SKM-1 (cell line): ENCODE data around the gene ZNF407.

Experiments
- DNase-seq: peaks from one replicate; lab custom pipeline; 2025; ENCODE audit not compliant: unreplicated experiment; lab: John Stamatoyannopoulos, UW

ZNF407 gene

DNA sequence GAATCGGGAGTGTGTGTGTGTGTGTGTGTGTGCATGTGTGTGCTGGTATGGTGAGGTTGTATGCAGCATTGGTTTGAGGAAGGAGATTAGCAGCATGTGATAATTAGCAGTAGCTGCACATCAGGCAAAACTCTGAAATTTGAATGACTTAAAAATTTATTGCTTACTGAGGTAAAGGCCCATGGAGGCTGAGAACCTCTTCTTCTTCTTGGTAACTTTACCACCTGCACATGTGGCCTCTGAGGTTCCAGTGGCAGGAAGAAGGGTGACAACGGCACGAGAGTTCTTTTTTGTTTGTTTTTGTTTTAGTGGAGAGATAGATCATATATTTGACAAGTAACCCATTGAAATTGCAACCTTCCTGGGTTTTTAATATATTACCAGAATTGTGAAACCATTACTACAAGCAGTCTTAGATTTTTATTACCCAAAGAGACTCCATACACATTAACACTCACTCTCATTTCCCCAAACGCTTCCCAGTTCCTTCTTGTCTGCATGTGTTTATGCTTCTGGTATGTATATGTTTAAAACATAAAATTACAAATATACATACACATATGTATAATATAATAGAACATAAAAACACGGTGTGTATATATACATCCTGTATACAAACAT lies 319.2 kb downstream of the ZNF407 start:
- no peak for DNase-seq

DNA sequence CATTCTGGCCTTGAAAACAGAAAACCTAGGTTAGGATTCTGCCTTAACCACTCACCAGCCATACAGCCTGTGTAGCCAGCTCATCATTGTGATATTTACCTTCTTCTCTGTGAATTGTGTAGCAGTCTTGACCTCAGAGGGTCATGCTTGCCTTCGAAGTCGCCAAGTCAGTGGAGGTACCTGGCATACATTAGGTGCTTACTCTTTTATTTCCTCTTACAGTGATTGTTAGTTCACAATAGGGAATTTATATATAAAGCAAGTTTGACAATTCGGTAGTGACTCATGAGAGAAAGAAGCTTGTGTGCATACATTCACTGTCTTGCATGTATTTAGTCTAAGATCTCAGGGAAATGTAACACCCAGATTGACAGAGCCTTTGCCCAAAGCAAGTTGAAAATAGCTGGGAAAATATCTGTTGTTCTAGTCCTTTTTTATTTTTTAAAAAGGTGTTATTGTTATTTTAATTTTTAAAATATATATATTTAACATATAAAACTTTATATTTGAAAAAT lies 320.7 kb downstream of the ZNF407 start:
- DNase-seq: no peak

DNA sequence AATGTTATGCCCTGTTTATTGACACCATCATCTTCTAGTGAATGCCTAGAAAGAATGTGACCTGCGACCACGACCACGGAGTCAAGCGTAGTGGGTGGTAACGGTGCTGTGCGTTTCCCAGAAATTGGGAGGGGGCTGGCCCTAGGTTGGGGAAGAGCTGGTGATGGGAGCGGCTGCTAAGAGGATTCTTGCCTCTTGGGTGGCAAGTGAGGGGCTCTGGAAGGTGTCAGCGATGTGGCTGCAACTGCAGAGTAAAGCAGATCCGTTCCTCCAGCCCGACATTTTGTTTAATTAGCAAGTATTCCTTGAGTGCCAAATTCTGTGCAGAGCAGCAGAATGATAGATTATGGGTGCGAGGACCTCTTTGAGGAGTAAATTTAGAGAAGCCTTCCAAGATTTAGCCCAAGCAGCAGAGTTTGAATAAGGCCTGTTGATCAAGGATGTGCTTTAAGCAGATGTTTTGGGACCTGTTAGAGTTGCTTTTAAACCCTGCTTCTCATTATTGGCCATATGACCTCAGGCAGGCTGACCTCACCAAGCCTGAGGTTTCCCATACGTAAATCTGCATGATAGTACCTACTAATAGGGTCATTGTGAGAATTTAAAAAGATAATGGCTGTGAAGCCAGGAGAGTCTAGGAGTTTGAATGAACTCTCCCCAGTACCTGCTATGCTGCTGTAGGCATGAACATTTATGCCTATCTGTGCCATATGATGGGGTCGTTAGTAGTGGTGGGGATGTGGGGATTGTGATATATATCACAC lies 323.6 kb downstream of the ZNF407 start:
- no peak for DNase-seq

DNA sequence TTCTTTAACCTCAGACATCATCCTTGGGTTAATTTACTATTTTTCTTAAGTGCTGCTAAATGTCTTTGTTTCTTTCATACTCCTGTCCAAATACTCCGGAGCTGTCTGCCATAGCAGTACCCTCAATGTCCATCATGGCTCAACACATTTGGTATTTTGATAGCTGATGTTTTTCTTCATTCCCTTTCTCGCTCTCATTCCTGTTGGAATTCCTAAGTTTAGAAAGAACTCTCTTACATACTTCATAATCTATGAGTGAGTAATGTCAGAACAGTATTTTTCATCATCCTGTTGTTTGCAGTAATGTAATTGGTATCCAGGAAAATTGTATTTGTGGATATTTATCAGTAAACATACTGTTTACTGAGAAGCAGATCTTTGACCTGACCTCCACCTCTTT lies 328.4 kb downstream of the ZNF407 start:
- DNase-seq: no peak

DNA sequence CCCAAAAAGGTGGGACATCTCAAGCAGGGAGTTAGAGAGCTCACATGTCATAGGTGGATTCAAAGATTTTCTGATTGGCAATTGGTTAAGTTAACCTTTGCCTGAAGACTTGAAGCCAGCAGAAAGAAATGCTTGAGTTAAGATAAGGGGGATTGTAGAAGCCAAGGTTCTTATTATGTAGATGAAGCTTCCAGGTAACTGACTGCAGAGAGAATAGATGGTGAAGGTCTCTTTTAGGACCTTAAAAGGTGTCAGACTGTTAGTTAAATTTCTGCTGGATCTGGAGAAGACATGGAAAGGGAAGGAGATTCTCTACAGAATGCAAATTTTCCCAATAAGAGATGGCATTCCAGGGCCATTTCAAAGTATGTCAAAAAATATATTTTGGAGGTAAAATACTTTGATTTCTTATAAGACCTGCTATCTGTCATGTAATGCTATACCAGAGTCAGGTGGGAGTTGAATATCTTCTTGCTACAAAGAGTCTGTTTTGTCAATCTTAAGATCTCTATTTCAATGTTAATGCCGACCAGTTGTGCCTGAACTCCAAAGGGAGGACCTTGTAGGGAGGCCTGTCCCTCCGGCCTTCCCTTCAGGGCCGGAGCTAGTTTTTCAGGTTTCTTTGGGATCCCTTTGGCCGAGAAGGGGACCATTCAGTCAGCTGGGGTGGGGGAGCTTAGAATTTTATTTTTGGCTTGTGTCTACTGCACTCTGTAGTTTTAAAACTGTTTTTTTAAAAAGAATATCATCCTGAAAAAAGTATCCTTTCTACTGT lies 330.7 kb downstream of the ZNF407 start:
- DNase-seq: no peak

DNA sequence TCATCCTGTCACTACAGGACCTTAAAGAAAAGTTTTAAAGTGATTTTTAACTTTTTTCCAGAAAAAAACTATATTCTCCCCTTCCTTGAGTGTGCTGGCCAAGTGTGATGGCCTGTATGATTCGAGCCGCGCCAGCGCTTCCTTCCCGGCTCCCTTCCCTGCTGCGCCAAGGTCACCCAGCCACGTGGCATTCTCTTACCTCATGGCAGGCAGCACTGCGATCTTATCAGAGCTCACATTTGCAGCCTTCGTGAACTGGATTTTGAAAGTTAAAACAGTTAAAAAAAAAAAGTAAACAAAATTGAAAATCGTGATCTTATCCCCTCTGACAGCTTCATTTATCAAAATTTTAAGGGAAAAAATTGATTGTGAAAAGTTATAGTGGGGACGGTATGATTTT lies 331.4 kb downstream of the ZNF407 start:
- DNase-seq: no peak

DNA sequence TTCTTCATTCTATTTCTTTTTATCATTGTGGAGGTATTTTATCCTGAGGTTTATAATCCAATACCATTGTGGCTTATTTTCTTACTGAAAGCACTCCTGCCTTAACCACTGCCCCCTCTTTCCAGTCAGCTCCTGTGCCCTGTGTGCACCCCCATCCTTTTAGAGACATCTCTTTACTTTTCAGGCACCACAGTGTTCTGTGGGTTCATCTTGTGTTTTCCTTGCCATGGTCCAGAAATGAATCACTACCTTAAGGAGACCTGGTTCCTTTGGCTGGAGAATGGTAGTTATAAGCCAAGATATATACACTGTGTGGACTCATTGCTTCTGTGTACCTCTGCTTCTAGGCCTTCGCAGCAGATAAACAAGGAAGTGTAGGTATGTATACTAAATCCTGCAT lies 332.9 kb downstream of the ZNF407 start:
- no peak for DNase-seq

DNA sequence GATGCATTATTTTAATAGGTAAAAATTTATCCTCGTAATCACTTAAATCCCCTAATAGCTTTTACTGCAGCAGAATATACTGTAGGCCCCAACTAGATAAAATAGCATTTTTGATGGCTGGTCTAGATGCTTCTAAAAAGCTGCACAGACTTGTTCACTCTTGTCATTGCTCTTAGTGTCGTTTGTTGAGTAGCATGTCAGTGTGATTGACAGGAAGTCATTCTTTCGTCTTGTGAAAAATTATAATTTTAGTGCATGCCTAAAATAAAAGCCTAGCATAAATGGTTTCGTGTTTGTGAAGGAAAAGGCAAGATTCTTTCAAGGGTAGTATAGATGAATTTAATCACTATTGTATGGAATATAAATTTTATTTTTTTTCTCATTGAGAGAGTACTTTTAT lies 336.3 kb downstream of the ZNF407 start:
- DNase-seq: no peak

DNA sequence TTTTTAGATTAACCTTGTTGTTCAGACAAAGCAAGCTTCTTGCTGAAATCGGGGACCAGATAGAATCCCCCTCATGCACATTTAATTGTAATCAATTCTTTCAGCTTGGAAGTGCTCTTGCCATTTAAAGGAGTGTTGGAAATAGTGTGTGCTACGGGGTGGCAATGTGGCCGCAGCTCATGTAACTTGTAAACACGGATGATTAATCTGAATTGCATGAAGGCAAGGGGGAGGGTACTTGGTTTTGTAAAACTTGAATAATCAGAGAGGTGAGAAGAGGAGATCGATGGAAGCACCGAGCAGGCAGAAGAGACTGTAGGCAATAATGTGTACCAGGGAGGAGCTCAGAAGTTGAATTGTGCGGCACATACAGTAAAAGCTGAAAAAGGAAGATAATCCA lies 337.8 kb downstream of the ZNF407 start:
- no peak for DNase-seq

DNA sequence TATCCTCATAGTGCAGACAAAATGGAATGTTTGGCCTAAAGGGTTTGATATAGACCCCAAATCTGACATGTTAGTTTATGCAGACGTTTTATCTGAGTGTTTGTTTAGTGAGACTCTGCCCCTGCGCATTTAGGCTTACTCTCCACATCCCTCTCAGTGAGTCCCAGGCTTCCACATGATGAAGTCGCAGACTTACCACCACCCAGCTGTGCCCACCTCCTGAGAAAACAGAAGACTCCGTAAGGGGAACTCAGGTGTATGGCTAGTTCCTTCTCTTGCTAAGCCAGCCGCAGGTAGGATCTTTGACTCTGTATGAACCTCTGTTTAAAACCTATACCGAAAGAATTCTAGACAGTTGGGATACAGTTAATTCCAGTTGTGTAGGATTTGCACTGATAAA lies 338.7 kb downstream of the ZNF407 start:
- DNase-seq: no peak

DNA sequence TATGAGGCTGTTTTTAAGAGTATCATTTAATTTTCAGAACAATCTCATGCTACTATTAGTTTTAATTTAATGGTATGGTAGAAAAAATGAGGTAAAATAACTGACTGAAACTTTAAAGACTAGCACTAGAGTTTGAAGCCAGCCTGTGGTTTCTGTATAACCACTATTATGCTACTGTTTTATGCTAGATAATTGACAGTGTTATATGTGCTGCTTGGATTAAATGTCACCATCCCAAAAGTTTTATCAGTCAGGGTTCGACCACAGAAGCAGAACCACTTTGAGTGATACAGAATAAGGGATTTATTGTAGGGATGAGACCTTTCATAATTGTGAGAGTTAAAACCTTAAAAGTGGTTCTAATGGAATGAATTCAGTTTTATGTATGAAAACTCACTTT lies 339.6 kb downstream of the ZNF407 start:
- DNase-seq: no peak

DNA sequence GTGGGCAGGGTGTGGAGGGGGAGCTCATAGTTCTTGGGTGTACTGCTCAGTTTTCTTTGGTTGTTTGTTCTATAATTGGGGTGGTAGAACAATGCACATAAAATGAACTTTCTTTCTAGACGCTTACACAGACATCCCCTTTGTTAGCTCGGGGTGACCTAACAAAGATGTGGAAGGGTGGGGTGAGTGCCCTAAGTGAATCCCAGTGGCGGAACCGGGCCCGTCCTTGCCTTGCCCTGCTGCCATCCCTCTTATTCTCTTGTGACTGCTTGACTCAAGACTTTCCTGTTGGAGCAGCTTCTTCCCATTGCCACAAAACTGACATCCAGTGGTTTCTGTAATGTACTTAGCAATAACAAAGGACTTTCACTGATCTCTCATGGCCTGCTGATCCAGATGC lies 343.2 kb downstream of the ZNF407 start:
- no peak for DNase-seq

DNA sequence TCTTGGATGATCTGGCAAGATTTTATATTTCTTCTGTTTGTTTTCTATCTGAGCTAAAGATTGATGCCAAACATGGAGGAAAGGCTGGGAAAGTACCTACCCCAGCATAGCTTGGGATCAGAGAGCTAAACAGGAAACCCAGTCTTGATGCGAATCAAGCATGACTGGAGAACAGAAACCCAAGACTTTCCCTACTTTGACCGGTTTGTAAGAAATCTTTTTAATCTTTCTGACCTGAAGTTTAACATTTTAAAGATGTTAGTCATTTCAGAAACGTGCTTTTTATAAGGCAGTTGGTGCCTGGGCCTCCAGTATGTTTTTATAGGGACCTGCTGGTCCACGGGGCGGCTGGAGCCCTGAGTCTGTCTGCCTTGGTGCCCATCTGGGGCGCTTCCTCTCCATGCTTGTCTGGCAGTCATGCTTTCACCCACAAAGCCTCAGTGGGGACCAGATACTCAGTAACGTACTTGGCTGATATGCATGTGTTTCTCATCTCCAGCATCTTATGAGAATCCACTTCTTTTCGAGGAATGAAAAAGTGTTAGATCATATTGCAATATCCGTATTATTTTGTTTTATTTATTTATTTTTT lies 344.7 kb downstream of the ZNF407 start:
- no peak for DNase-seq

DNA sequence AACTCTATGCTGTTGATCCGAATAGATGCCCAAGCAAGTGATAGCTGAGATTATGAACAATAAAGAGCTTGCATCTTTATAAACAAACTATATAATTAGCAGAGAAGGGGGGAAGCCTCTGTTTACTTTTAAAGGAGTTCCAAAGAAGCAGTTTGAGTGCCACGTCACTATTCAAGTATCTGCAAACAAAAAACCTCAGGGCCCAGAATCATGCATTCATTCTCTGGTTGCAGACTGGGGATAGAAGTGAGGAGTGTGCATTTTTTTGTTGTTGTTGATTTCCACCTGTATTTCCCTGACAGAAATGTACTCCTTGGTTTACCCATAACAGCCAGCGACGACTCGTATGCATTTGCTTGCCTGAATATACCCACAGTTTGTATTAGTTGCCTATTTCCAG lies 347.0 kb downstream of the ZNF407 start:
- no peak for DNase-seq

DNA sequence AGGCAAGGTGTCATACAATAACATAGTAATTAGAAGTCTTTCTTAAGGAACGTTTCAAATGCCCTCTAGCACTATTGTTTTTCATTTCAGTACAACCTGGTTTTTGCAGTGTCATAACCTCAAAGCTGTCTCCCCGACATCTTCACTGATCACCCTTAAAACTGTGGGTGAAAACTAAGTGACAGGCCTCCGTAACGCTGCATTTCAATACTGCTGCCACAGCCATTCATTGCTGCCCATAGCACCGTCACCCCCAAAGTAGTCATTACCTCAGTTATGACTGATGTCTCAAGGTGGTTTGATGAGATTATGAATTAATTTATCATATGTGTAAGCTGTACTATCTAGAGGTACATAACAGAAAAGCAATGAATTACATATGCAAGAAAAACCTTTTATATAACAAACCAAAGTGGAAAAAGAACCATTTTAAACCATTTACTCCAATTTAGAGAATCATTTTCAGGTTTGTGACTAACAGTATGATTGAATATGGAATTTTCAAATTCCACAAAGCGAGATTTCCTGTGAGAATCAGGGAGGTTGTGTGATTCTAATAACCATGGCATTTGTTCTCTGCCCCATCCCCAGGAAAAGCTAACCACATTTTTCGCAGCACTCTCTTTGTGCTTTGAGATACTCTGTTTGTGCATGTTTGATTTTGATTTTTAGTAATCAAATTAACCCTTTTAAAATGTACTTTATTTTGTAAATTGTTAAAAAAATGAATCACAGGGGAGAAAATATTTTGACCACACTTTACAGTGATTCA lies 348.3 kb downstream of the ZNF407 start:
- DNase-seq: no peak

DNA sequence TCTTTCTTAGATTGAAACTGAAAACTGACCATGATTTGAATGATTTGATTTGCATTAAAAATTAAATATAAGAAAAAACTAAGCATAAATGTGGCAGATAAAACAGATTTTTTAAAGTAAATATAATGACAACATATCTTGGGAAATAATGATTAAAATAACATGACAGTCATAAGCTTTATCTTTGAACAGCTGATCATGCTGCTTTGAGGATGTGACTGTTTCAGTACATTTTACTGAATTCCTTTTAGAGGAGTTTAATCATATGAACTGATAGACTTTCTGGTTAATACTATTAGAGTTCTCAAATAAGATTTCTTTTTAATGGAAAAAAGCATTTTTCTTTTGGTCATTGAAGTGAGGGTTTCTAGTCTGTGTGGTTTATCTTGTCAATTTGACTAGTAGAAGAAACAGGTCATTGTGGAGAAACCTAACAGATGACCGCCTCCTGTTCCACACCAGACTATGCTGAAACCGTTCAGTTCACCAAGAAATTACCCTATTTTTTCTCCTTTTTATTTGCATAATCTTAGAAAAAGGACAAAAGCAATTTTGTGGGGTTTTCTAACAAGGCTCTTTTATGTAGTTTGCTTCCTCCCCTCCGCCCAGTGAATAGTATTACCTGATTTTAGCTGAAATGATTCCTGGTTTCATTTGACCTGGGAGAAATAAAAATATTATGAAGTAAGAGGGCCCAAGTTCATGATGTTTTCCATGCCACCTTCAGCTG lies 349.1 kb downstream of the ZNF407 start:
- DNase-seq: no peak

DNA sequence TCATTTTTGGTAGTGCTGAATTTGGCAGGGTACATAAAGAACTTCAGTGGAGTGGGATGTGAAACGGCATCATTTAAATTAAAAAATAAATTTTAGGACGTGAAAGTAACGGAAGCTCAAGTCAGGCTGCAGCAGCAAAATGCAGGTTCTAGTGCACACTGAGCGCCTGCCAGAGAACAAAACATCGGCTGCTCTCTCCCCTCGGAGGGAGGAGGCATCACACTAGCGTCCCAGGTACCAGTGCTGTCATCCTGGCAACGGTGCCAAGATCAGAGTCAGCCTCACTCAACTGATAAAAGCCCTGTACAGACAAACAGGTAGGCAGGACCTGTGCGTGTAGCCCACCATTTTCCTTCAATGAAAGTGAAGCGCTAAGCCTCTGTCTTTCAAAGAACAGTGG lies 349.7 kb downstream of the ZNF407 start:
- DNase-seq: no peak

DNA sequence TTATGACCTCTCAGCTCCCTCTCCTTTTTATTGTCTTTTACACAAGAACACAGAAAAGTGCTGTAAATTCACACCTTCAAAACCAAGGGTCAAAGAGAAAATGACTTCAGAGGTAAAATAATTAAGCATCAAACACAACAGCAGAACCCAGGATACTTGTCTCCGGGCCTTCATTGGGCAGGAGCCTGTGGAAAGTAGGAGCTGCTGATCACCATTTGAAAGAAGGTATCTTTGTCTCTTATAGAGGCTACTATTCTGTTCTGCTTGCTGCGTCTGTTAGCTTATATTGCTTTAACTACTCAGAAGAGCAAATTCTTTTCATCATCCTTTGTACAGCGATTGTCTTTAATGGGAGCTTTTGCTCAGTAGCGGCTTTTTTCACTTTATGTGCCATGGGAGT lies 350.2 kb downstream of the ZNF407 start:
- no peak for DNase-seq

DNA sequence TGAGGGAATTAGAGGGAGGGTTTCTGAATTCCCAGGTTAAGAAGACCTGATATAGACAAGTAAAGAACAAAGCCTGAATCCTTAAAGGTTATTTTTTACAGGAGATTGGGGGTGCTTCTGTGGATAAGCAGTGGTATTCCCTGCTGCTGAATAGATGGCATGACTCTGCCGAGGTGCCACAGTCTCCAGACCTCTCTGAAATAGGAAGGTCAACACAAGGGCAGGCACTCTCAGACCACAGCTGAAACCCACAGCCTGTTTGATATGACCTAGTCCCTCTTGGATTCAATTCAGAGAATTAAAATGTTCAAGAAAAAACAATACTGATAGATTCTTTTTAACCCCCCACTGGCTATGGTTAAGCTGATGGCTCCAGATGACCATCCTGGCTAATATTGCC lies 351.9 kb downstream of the ZNF407 start:
- no peak for DNase-seq

DNA sequence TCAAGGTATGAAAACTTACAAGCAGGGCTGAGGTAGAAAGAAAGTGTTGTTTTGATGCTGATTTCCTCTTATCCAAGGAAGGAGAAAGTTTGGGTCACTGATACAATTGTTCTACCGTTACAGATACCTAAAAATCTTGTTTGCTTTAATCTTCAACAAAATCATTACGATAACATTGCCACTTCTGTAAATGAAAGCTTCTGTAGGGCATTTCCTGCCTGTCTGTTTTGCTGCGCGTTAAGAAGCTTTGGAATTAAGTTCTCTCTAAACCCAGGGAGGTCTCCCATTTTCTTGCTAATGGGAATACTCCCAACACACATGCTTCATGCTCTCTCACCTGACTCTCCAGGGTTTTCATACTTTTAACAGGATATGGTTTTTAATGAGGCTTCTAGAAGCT lies 352.8 kb downstream of the ZNF407 start:
- no peak for DNase-seq
